IPS-15b (cell line): ENCODE measurements around the gene CDH15.

Source experiments
- H3K27me3 ChIP-seq: one replicate; pipeline ENCODE4 v1.6.1; 2013; ENCODE audit warnings: low read length; ENCODE audit not compliant: control insufficient read depth, insufficient read depth
- H3K36me3 ChIP-seq: one replicate; pipeline ENCODE4 v1.6.1; 2013; ENCODE audit warnings: low read length; ENCODE audit not compliant: control insufficient read depth, insufficient read depth
- H3K4me1 ChIP-seq: one replicate; pipeline ENCODE4 v1.6.1; 2013; ENCODE audit warnings: mild to moderate bottlenecking, low read length; ENCODE audit not compliant: control insufficient read depth, insufficient read depth
- H3K4me3 ChIP-seq: one replicate; pipeline ENCODE4 v1.5.1; 2013; ENCODE audit warnings: low read depth, low read length
- H3K9ac ChIP-seq: one replicate; pipeline ENCODE4 v1.6.1; 2013; ENCODE audit warnings: low read depth, mild to moderate bottlenecking, low read length
- H3K9me3 ChIP-seq: one replicate; pipeline ENCODE4 v1.6.1; 2013; ENCODE audit warnings: mild to moderate bottlenecking, low read length; ENCODE audit not compliant: control insufficient read depth, insufficient read depth

Gene CDH15

DNA sequence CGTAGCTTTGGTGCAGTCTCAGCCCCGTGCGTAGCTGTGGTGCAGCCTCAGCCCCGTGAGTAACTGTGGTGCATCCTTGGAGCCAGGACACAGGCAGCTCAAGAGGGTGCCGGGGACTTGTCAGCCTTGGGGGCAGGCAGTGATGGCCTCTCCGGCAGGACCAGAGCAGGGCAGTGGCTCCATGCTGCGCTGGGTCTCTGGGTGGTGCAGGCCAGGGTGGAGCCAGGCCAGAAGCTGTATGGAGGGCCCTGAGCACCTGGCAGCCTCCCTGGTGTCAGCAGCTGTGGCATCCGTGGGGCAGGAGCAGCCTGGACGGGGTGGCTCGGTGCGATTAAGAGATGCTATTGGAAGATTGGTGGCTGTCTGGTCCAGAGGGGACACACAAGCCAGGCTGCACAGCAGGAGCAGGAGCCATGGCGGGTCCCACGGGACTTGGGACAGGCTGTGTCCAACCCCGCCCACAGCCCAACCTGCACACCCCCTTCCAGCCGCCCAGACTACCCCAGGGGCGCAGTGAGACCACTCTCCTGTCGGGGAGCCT is 28.3 kb upstream of the CDH15 start:
- no peaks in the 10 kb centered on the region for H3K9me3 ChIP-seq
- H3K36me3 ChIP-seq: peaks cover 22% of the 10 kb centered on the region

DNA sequence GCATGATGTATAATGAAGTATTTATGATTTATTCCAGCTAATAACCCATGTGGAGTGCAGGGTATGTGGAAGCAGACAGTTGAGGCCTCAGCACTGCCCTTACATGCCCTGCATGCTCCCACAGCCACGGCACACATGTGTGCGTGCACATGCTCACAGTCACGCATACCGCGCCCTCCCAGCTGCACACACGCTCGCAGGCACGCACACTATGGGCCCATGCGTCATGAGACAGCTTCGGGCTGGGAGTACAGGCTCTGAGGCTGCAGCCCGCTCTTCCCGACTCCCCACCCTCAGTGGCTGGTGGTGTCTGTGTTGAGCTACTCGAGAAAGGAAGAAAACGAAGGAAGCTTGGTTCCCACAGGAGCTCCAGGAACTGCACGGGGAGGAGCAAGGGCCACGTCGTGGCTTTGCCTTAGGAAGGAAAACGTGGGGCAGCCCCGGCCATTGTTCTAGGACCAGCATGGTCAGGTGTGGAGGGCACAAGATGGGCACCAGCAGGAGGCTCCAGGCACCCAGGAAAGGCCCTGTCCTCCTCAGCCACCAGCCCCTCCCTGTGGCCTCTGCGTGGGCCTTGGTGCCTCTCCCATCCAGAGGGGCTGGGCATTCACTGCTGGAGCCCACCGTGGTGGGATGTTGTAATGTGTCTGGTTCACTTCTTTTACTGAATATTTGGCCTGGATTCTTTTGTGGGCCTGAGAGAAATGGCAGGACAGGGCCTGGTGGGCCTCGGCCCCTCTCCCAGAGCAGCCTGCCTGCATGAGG is 27.5 kb upstream of the CDH15 start:
- no peaks in the 10 kb centered on the region for H3K4me1 ChIP-seq
- no peak overlapping the region for H3K9ac ChIP-seq
- H3K27me3 ChIP-seq: no peaks in the 10 kb centered on the region
- no peaks in the 10 kb centered on the region for H3K9me3 ChIP-seq
- H3K36me3 ChIP-seq: peaks cover 24% of the 10 kb centered on the region
- H3K4me3 ChIP-seq: no peak overlapping the region

More for the DNA sequence above, 28.3 kb upstream of the CDH15 start:
- Histone ChIP-seq H3K9ac (no peak overlapping the region), H3K4me1 (no peaks in the 10 kb centered on the region), H3K27me3 (no peaks in the 10 kb centered on the region), H3K4me3 (no peak overlapping the region)

DNA sequence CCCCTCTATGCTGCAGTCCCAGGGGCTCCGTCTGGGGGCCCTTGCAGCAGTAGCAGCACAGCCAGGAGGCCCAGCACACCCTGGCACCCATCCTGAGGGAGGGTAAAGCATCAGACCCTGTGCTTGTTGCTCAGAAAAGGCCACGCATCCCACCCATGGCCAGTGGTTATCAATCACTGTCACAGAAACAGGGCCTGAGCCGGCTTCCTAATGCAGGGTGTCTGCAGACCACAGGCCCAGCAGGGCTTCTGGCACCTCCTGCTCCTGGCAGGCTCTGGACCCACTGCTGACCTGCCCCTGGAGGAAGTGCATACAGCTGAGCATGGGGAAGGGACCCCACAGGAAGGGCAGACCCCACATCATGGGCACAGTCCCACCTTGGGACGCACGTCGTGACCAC is 26.9 kb upstream of the CDH15 start:
- H3K4me1 ChIP-seq: no peaks in the 10 kb centered on the region
- no peaks in the 10 kb centered on the region for H3K27me3 ChIP-seq
- no peaks in the 10 kb centered on the region for H3K9me3 ChIP-seq
- H3K36me3 ChIP-seq: peaks cover 28% of the 10 kb centered on the region
- no peak overlapping the region for H3K9ac ChIP-seq
- H3K4me3 ChIP-seq: no peak overlapping the region

DNA sequence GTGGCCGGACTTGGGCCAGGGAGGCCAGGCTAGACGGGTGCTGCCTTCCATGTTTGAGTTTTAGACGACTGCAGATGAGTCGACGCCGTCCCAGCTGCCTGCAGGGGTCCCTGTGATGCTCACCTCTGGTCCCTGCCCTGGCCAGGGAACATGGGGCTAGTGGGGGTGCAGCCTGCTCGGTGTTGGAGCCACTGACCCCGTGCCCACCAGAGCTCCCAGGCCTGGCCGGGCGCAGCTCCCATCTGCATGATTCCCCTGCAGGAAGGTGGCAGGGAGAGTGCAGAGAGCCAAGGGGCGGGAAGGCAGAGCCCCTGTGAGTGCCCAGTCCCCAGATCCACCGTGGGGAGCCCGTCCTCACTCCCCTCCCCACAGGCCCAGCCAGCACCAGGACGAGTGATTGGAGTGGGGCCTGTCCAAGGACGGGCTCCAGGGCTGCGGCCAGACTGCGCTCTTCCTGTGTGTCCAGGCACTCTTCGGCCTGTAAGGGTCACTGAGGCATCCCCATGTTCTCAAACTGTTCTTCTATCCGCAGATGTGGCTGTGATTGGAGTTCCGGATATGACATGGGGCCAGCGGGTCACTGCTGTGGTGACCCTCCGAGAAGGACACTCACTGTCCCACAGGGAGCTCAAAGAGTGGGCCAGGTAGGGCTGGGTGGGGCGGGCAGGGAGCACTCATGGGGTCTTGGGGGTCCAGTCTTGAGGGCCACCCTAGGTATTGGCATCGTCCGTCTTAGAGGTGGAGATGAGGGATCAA is 26.0 kb upstream of the CDH15 start:
- Histone ChIP-seq H3K36me3 (peaks cover 28% of the 10 kb centered on the region), H3K27me3 (no peaks in the 10 kb centered on the region), H3K9me3 (no peaks in the 10 kb centered on the region), H3K4me3 (no peak overlapping the region), H3K9ac (no peak overlapping the region), H3K4me1 (no peaks in the 10 kb centered on the region)

DNA sequence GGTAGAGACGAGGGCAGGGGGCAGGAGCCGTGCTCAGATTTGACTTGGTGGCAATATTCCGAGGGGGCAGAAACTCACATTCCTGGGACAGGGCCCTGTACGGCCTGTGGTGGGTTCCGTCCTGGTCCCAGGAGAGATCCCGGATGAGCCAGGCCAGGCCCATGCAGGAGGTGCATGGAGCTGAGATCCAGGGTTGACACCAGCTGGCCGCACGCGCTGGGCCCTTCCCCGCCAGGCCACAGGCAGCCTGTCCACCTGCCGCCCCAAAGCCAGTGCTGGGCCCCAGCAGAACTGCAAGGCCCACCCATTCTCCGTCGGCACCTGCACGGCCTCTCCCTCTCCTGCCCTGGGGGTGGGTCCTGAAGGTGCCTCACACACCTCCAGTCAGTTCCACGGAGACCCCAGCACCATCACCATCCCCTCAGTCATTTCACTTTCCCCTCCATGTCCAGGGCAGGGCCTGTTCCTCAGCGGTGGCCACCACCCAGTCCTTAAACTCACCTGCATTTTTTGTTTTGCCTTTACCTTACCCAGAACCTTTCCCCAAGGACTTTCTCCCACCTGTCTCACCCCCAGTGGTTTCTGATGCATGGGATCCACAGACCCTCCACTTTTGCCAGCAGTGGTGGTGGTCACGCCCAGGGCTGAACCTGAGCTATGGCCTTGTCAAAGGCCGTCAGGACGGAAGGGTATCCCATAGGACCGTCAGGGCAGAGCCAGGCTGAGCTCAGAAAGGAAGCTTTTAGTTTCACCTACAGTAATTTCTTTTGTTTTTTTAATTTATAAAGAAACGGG is 25.1 kb upstream of the CDH15 start:
- Histone ChIP-seq H3K27me3 (no peaks in the 10 kb centered on the region), H3K9ac (no peak overlapping the region), H3K4me3 (no peak overlapping the region), H3K4me1 (no peaks in the 10 kb centered on the region), H3K9me3 (no peaks in the 10 kb centered on the region), H3K36me3 (peaks cover 31% of the 10 kb centered on the region)

DNA sequence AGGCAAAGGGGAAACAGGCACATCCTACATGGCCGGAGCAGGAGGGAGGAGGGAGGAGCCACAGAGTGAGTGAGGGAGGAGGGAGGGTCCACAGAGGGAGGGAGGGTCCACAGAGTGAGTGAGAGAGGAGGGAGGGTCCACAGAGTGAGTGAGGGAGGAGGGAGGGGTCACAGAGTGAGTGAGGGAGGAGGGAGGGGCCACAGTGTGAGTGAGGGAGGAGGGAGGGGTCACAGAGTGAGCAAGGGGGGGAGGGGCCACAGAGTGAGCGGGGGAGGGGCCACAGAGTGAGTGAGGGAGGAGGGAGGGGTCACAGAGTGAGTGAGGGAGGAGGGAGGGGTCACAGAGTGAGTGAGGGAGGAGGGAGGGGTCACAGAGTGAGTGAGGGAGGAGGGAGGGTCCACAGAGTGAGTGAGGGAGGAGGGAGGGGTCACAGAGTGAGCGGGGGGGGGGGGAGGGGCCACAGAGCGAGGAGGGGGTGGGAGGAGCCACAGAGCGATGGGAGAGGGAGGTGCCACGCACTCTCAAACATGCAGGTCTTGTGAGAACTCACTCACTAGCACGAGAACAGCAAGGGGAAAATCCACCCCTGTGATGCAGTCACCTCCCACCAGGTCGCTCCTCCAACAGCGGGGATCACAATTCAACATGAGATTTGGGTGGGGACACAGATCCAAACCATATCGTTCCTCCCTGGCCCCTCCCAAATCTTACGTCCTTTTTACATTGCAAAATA is 24.3 kb upstream of the CDH15 start:
- Histone ChIP-seq H3K4me1 (no peaks in the 10 kb centered on the region), H3K27me3 (no peaks in the 10 kb centered on the region), H3K36me3 (peaks cover 26% of the 10 kb centered on the region), H3K9ac (no peak overlapping the region), H3K4me3 (no peak overlapping the region), H3K9me3 (no peaks in the 10 kb centered on the region)

DNA sequence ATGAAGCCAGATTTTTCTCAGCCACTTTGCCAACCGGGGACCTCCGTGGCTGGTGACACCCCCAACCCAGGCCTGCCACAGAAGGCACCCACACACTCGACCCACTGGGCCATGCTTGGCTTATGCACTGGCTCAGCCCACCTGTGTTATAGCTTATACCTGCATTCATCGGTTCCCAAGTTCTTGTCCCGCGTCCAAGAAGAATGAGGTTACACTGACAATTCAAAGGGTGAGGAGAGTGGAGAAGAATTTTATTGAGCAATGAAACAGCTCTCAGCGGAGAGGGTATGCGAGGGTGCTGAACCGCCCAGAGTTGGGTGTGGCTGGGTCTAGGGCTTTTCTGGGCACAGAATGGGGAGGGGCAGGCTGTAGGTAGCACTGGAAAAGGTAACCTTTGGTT is 22.2 kb upstream of the CDH15 start:
- Histone ChIP-seq H3K36me3 (peaks cover 23% of the 10 kb centered on the region), H3K4me1 (no peaks in the 10 kb centered on the region)

DNA sequence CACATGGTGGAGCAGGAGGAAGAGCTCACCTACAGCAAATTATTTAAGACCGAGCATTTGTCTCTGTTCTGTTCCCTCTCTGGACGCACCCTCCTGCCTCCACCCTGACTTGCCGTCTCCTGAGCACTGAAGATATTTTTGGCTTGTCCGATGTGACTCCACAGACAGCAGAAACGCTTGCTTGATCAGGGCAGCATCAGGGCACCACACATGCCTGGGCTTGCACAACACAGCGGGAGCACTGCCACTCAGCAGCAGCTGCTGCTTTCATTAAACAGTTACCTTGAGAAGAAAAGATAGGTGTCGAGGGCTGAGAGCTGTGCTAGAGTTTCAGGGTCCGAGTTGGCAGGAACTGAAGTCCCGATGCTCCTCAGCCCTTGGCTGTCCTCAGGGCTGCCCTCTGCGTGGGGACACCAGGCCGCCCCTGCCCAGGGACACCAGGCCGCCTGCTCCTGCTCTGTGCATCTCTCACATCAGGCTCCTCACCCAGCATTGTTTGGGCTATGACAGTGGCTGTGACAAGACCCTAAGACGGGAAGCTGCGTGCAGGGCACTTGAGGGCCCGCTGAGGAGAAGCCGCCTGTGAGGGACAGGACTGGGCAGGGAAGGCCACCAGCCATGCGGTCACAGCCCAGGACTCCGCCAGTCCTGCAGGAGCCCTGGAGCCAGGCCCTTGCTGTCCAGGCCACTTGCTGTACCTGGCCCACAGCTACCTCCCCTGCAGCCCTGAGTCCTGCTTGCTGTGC is 21.3 kb upstream of the CDH15 start:
- Histone ChIP-seq H3K4me1 (no peaks in the 10 kb centered on the region), H3K9ac (no peak overlapping the region), H3K27me3 (no peaks in the 10 kb centered on the region), H3K4me3 (no peak overlapping the region), H3K9me3 (no peaks in the 10 kb centered on the region), H3K36me3 (peaks cover 23% of the 10 kb centered on the region)

More for the DNA sequence above, 22.2 kb upstream of the CDH15 start:
- Histone ChIP-seq H3K9ac (no peak overlapping the region), H3K27me3 (no peaks in the 10 kb centered on the region), H3K9me3 (no peaks in the 10 kb centered on the region), H3K4me3 (no peak overlapping the region)

DNA sequence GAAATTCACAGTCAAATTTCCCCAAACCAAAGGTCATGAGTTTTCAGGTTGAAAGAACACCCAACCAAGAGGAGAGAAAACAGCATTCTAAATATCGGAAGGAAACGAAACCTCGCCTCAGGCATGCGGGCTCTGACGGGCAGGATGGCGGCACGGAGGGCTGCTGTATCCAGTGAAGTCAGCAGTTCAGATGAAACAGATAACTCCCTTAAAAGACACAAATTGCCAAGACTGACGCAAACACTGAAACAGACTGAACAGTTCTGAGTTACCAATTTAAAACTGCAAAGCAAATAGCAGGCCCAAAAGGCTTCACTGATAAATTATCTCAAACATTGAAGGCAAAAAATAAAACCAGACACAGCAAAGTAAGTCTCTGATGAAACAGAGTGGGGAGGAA is 20.6 kb upstream of the CDH15 start:
- Histone ChIP-seq H3K4me3 (no peak overlapping the region), H3K4me1 (no peaks in the 10 kb centered on the region), H3K36me3 (peaks cover 23% of the 10 kb centered on the region), H3K9me3 (no peaks in the 10 kb centered on the region), H3K9ac (no peak overlapping the region), H3K27me3 (no peaks in the 10 kb centered on the region)

DNA sequence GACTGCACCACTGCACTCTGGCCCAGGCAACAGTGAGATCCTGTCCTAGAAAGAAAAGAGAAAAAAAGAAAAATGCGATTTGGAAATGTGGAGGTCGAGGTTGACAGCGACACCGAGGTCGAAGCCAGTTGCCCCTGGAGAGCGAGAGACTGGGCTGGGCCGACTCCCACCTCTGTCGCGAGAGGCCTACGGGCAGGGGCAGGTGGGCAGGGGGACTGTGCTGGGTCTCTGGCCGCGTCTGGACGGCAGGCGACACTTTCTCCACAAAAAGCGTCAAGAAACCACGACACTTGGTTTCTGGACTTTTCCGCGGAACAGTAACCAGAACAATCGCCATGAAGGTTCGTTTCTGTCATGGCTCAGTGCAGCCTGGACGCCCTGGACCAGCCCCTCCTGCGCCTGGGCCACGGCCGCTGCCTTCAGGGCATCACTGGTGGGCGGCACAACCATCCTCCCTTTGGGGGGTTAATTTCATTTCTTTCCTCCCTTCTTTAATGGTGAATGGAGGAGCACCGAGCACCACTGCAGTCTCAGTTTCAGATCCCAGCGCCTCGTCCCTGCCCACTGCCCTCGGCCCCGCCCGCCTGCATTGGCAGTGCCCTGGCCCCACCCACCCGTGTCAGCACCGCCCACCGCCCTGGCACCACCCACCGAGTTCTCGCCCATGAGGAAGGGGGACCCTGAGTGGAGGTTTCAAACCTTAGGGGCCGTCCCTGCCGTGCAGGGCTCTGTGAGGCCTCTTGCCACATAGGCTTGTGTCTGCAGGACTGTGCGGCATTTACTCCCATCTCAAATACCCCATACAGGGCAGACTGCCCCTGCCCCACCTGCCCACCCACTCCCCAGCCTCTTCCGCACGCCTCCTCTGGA is 18.5 kb upstream of the CDH15 start:
- Histone ChIP-seq H3K9me3 (peaks cover 3% of the 10 kb centered on the region), H3K9ac (no peak overlapping the region), H3K4me1 (no peaks in the 10 kb centered on the region), H3K27me3 (no peaks in the 10 kb centered on the region), H3K36me3 (peaks cover 16% of the 10 kb centered on the region), H3K4me3 (no peak overlapping the region)
